ENCODE data around the gene FAM170B. TPM values are rescaled to one million over a fixed set of nuclear protein-coding genes. Genes with fewer than 3 reads are reported as not detected.

Gene FAM170B
- total RNA-seq, 1 experiment from 2014 or later, result not detected

DNA sequence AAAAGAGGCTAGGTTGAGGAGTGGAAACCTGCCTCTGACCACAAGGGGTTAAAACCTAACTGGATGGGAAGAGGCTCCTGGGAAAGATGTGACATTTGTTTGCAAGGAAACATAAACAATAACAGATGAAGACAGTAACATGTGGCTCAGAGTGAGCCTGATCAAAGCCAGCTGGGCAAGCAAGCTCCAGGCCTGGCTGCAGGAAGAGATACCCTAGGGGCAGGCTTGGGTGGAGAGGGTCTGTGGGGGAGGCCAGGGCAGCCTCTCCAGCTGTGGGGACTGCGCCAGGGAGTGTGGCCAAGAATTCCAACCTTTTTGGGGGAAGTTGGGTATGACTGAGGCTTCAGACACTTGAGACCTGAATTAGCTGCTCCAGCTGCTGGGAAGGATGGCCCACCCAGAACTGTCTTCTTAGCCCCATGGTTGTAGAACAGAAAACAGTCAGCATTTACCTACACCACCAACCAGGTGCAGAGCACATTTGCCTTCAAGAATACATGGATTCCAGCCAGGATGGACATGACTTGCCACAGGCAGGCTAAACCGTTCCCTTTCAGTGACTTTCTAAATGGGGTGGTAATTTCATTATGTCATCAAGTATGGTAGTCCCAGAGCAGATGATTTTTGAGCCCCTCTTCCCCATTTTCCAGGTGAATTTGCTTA is 10.4 kb upstream of the FAM170B start:
- no TSS peak for BruUV-seq (replicated peaks)
- CTCF ChIA-PET, result no interaction called here
- H3K9me3 ChIP-seq (ENCODE audit: control insufficient read depth, insufficient read depth, low read depth, low read length), result no peaks in the 10 kb centered on the region

DNA sequence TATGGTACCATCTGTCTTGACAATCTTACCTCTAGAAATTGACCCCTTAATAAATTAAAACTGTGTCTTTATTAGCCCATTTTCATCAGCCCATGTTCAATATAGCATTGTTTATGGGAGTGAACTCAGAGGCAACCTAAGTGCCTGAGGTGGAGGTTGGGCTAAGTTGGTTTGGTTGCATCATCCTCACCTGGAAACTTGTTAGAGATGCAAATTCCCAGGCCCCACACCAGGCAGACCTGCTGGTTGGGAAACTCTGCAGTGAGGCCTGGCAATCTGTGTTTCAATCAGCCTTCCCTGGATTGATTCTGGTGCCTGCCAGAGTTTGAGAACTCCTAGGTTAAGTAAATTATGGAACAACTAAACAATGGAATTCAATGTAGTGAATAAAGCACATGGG is 9.4 kb upstream of the FAM170B start:
- Histone ChIP-seq H3K27me3 (ENCODE audit: control insufficient read depth, insufficient read depth, low read length) (no peaks in the 10 kb centered on the region; the same call in 1 of the 2 replicates), H3K27ac (ENCODE audit: low read length) (no peak overlapping the region), H3K4me3 (ENCODE audit: low read depth in 2 of 2, low read length in 2 of 2) (no peak overlapping the region), H3K9me3 (ENCODE audit: control insufficient read depth, insufficient read depth, low read depth, low read length) (no peaks in the 10 kb centered on the region), H3K36me3 (ENCODE audit: control insufficient read depth, insufficient read depth, low read length) (no peaks in the 10 kb centered on the region), H3K4me1 (ENCODE audit: control insufficient read depth, insufficient read depth, low read length) (no peaks in the 10 kb centered on the region)
- BruUV-seq (replicated peaks), result no TSS peak
- TF ChIP-seq SIN3A (IDR thresholded peaks at IDR 0.05; ENCODE audit: borderline replicate concordance, insufficient read depth, low read depth, low read length) (no peak), CTCF (IDR thresholded peaks at IDR 0.05) (no peak), POLR2AphosphoS5 (IDR thresholded peaks at IDR 0.05; ENCODE audit: low read depth, low read length) (no peak), TCF7L2 (IDR thresholded peaks at IDR 0.05; ENCODE audit: low read depth, low read length) (no peak)
- TF ChIP-seq, protein P1, sequence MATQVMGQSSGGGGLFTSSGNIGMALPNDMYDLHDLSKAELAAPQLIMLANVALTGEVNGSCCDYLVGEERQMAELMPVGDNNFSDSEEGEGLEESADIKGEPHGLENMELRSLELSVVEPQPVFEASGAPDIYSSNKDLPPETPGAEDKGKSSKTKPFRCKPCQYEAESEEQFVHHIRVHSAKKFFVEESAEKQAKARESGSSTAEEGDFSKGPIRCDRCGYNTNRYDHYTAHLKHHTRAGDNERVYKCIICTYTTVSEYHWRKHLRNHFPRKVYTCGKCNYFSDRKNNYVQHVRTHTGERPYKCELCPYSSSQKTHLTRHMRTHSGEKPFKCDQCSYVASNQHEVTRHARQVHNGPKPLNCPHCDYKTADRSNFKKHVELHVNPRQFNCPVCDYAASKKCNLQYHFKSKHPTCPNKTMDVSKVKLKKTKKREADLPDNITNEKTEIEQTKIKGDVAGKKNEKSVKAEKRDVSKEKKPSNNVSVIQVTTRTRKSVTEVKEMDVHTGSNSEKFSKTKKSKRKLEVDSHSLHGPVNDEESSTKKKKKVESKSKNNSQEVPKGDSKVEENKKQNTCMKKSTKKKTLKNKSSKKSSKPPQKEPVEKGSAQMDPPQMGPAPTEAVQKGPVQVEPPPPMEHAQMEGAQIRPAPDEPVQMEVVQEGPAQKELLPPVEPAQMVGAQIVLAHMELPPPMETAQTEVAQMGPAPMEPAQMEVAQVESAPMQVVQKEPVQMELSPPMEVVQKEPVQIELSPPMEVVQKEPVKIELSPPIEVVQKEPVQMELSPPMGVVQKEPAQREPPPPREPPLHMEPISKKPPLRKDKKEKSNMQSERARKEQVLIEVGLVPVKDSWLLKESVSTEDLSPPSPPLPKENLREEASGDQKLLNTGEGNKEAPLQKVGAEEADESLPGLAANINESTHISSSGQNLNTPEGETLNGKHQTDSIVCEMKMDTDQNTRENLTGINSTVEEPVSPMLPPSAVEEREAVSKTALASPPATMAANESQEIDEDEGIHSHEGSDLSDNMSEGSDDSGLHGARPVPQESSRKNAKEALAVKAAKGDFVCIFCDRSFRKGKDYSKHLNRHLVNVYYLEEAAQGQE (IDR thresholded peaks at IDR 0.05; ENCODE audit: insufficient read depth in 1 of 2, low read depth in 2 of 2, low read length in 1 of 2), result no peak
- intact Hi-C loops (cut with micrococcal nuclease; ENCODE audit: unreplicated experiment) (no loop called here), in situ Hi-C loops (cut with HindIII; ENCODE audit: low pct_unique_long_range_greater_than_20kb, low sequenced_read_pairs) (no loop called here)
- POLR2A ChIA-PET, result no interaction called here
- ATAC-seq (no peak), DNase-seq (ENCODE audit: low read depth, low spot score) (no peak)
- CTCF ChIA-PET, result no interaction called here

More for the DNA sequence above, 10.4 kb upstream of the FAM170B start:
- no peaks in the 10 kb centered on the region for H3K4me1 ChIP-seq (ENCODE audit: control insufficient read depth, insufficient read depth, low read length)
- ATAC-seq (no peak), DNase-seq (ENCODE audit: low read depth, low spot score) (no peak)
- no peak overlapping the region for H3K27ac ChIP-seq (ENCODE audit: low read length)
- in situ Hi-C loops (cut with HindIII; ENCODE audit: low pct_unique_long_range_greater_than_20kb, low sequenced_read_pairs), result no loop called here
- no peak overlapping the region for H3K4me3 ChIP-seq (ENCODE audit: low read depth in 2 of 2, low read length in 2 of 2)
- TF ChIP-seq, protein P1 (IDR thresholded peaks at IDR 0.05; ENCODE audit: insufficient read depth in 1 of 2, low read depth in 2 of 2, low read length in 1 of 2), result no peak
- TF ChIP-seq SIN3A (IDR thresholded peaks at IDR 0.05; ENCODE audit: borderline replicate concordance, insufficient read depth, low read depth, low read length) (no peak), TCF7L2 (IDR thresholded peaks at IDR 0.05; ENCODE audit: low read depth, low read length) (no peak), CTCF (IDR thresholded peaks at IDR 0.05) (no peak), POLR2AphosphoS5 (IDR thresholded peaks at IDR 0.05; ENCODE audit: low read depth, low read length) (no peak)
- H3K27me3 ChIP-seq (ENCODE audit: control insufficient read depth, insufficient read depth, low read length), result no peaks in the 10 kb centered on the region; the same call in 1 of the 2 replicates
- intact Hi-C loops (cut with micrococcal nuclease; ENCODE audit: unreplicated experiment), result no loop called here
- no peaks in the 10 kb centered on the region for H3K36me3 ChIP-seq (ENCODE audit: control insufficient read depth, insufficient read depth, low read length)
- POLR2A ChIA-PET, result no interaction called here
